Esophagus mucosa (tissue), 1 donor: ENCODE data around the gene CDC42SE2. TPM values are rescaled to one million over a fixed set of nuclear protein-coding genes. Genes with fewer than 3 reads are reported as not detected.

ENCODE experiments used
- total RNA-seq: library from RNA; stranded (reverse); gene quantifications from one replicate; pipeline ENCODE4 v1.2.4, GENCODE V29; 2023
- donor health status: DM: yes; HTN: yes; CAD: no.

CDC42SE2 gene
- total RNA-seq, 1 donor from 2014 or later, result 15.2 TPM

Other genes starting within 250 kb of the CDC42SE2 start
- 181 TPM for gene HINT1, start 98.8 kb upstream of the CDC42SE2 start, total RNA-seq
- 5.3 TPM for gene LYRM7, start 93.1 kb upstream of the CDC42SE2 start, total RNA-seq